HFFc6 (cell line): ENCODE measurements around the gene BICRA. TPM values are rescaled to one million over a fixed set of nuclear protein-coding genes. Genes with fewer than 3 reads are reported as not detected.

Experiments
- DNase-seq: peaks from one replicate; pipeline ENCODE4 v3.0.0-alpha.2; 2018
- H3K27ac Mint-ChIP-seq: 2 replicates; pipeline ENCODE4 v1.8.0; 2020; ENCODE audit warnings: mild to moderate bottlenecking, mixed read lengths
- H3K27me3 Mint-ChIP-seq: 2 replicates; pipeline ENCODE4 v1.8.0; 2021; ENCODE audit warnings: mild to moderate bottlenecking, moderate library complexity, mixed read lengths; ENCODE audit not compliant: insufficient read depth
- H3K36me3 Mint-ChIP-seq: 2 replicates; pipeline ENCODE4 v1.8.0; 2021; ENCODE audit warnings: low read depth, mixed read lengths
- H3K4me1 Mint-ChIP-seq: 2 replicates; pipeline ENCODE4 v1.8.0; 2020; ENCODE audit warnings: low read depth, mixed read lengths
- H3K4me3 Mint-ChIP-seq: 2 replicates; pipeline ENCODE4 v1.8.0; 2020; ENCODE audit warnings: mild to moderate bottlenecking, moderate library complexity, mixed read lengths
- H3K9me3 Mint-ChIP-seq: 2 replicates; pipeline ENCODE4 v1.8.0; 2020; ENCODE audit warnings: mild to moderate bottlenecking, mixed read lengths
- CTCF ChIP-seq: fragments of 200-600 bp; sonication (generic); IDR thresholded peaks from 2 replicates; pipeline ENCODE4 v1.5.0; 2021; ENCODE audit warnings: antibody characterized with exemption, mild to moderate bottlenecking
- total RNA-seq, 6 experiments: library from RNA; stranded (reverse); fragmentation: NEBNext Ultra II Directional; extraction: Animal tissue kit (Norgen Biotek cat#: 25700); gene quantifications; 2 replicates in 1 of 6; 3 replicates in 5 of 6; pipeline ENCODE4 v1.2.3, GENCODE V29; 2021

BICRA gene
- total RNA-seq, 6 experiments from 2014 or later: 11.8 to 16.7 (median 15.5) TPM

- Mint-ChIP-seq H3K4me1 (peaks cover 26% of the 10 kb centered on the region), H3K27me3 (peaks cover 5% of the 10 kb centered on the region), H3K36me3 (peaks cover 23% of the 10 kb centered on the region), H3K9me3 (no peaks in the 10 kb centered on the region; the same call in 1 of the 2 replicates), H3K4me3 (no peak overlapping the region), H3K27ac (peak overlapping the region; percentile 75; the same call in 1 of the 2 replicates)
- DNase-seq: no peak
- no peak for TF ChIP-seq CTCF
Observed at GRCh38 chr19:47703301-47703700, 94.4 kb downstream of the BICRA start.

- H3K4me1 Mint-ChIP-seq: peaks cover 26% of the 10 kb centered on the region
- H3K4me3 Mint-ChIP-seq: peak overlapping the region; percentile 53; the same call in 1 of the 2 replicates
- DNase-seq: peak; percentile 3
- H3K27ac Mint-ChIP-seq: peak overlapping the region; percentile 75; the same call in 1 of the 2 replicates
- no peak for TF ChIP-seq CTCF
- H3K9me3 Mint-ChIP-seq: no peaks in the 10 kb centered on the region; the same call in 1 of the 2 replicates
- H3K36me3 Mint-ChIP-seq: peaks cover 23% of the 10 kb centered on the region
- peaks cover 5% of the 10 kb centered on the region for H3K27me3 Mint-ChIP-seq
Observed at GRCh38 chr19:47704024-47704423, 95.1 kb downstream of the BICRA start.

GRCh38 chr19:47704656-47705055 lies 95.7 kb downstream of the BICRA start:
- TF ChIP-seq CTCF: no peak

GRCh38 chr19:47707135-47707925 lies 98.4 kb downstream of the BICRA start:
- H3K27me3 Mint-ChIP-seq: peaks cover 5% of the 10 kb centered on the region
- TF ChIP-seq CTCF: peak; percentile 90
- H3K4me1 Mint-ChIP-seq: peaks cover 26% of the 10 kb centered on the region
- no peak overlapping the region for H3K27ac Mint-ChIP-seq
- peak; percentile 54 for DNase-seq
- peaks cover 17% of the 10 kb centered on the region; the same call in 1 of the 2 replicates for H3K36me3 Mint-ChIP-seq
- H3K4me3 Mint-ChIP-seq: no peak overlapping the region
- no peaks in the 10 kb centered on the region; the same call in 1 of the 2 replicates for H3K9me3 Mint-ChIP-seq

More at GRCh38 chr19:47704656-47705055, 95.7 kb downstream of the BICRA start:
- peaks cover 26% of the 10 kb centered on the region for H3K4me1 Mint-ChIP-seq
- peak; percentile 18 for DNase-seq
- peaks cover 5% of the 10 kb centered on the region for H3K27me3 Mint-ChIP-seq
- peaks cover 22% of the 10 kb centered on the region for H3K36me3 Mint-ChIP-seq
- H3K27ac Mint-ChIP-seq: no peak overlapping the region
- no peak overlapping the region for H3K4me3 Mint-ChIP-seq
- no peaks in the 10 kb centered on the region; the same call in 1 of the 2 replicates for H3K9me3 Mint-ChIP-seq

- H3K4me1 Mint-ChIP-seq: peaks cover 27% of the 10 kb centered on the region
- no peak for TF ChIP-seq CTCF
- no peaks in the 10 kb centered on the region for H3K9me3 Mint-ChIP-seq
- DNase-seq: no peak
- H3K27me3 Mint-ChIP-seq: peaks cover 3% of the 10 kb centered on the region
- no peak overlapping the region for H3K27ac Mint-ChIP-seq
- no peak overlapping the region for H3K4me3 Mint-ChIP-seq
- H3K36me3 Mint-ChIP-seq: peaks cover 28% of the 10 kb centered on the region
Observed at GRCh38 chr19:47711652-47712242, 102.8 kb downstream of the BICRA start.
